HepG2 (cell line): ENCODE results near the gene TRMT112. TPM values are rescaled to one million over a fixed set of nuclear protein-coding genes. Genes with fewer than 3 reads are reported as not detected.

Source experiments
- ARNT2 ChIP-seq: sonication (generic); formaldehyde crosslinking; IDR thresholded peaks from 2 replicates; pipeline ENCODE4 v1.8.0; 2022; ENCODE audit warnings: mild to moderate bottlenecking, low read depth, missing genetic modification reagents, moderate library complexity
- CEBPG ChIP-seq: IDR thresholded peaks from 2 replicates; pipeline ENCODE4 v1.6.1; 2016
- CENPT ChIP-seq: sonication (generic); formaldehyde crosslinking; IDR thresholded peaks from 2 replicates; pipeline ENCODE4 v1.8.0; 2022; ENCODE audit warnings: low read depth, mild to moderate bottlenecking, moderate library complexity, missing genetic modification reagents
- EEA1 ChIP-seq: sonication (generic); formaldehyde crosslinking; IDR thresholded peaks from 2 replicates; pipeline ENCODE4 v1.5.1; 2020; ENCODE audit warnings: mild to moderate bottlenecking, missing genetic modification reagents, borderline replicate concordance
- ETV5 ChIP-seq: IDR thresholded peaks from 2 replicates; pipeline ENCODE4 v1.6.1; 2018; ENCODE audit warnings: missing biosample characterization, missing genetic modification reagents, inconsistent platforms, borderline replicate concordance
- GATA4 ChIP-seq: sonication (generic); IDR thresholded peaks from 2 replicates; pipeline ENCODE4 v1.6.1; 2016; ENCODE audit warnings: antibody characterized with exemption, low read depth, borderline replicate concordance
- HMGA1 ChIP-seq: sonication (generic); formaldehyde crosslinking; conservative IDR thresholded peaks from 2 replicates; pipeline ENCODE4 v1.4.0; 2020; ENCODE audit warnings: missing genetic modification reagents
- HNRNPK ChIP-seq: fragments of 200-400 bp; formaldehyde crosslinking; IDR thresholded peaks from 2 replicates; pipeline ENCODE4 v1.6.1; 2018; ENCODE audit warnings: low read length, low read depth, moderate library complexity, mild to moderate bottlenecking; ENCODE audit not compliant: poor library complexity, severe bottlenecking
- ISL2 ChIP-seq: sonication (generic); formaldehyde crosslinking; IDR thresholded peaks from 2 replicates; pipeline ENCODE4 v1.5.0; 2020; ENCODE audit warnings: missing genetic modification reagents
- JARID2 ChIP-seq: sonication (generic); formaldehyde crosslinking; IDR thresholded peaks from 2 replicates; pipeline ENCODE4 v1.8.1; 2023; ENCODE audit warnings: missing genetic modification reagents, inconsistent platforms; ENCODE audit not compliant: insufficient replicate concordance
- MYC ChIP-seq: sonication (generic); formaldehyde crosslinking; IDR thresholded peaks from 2 replicates; pipeline ENCODE4 v1.9.0; 2021; ENCODE audit warnings: missing genetic modification reagents, borderline replicate concordance
- PHF8 ChIP-seq: sonication (generic); formaldehyde crosslinking; IDR thresholded peaks from 2 replicates; pipeline ENCODE4 v1.5.0; 2020; ENCODE audit warnings: missing genetic modification reagents
- POLR2AphosphoS5 ChIP-seq: IDR thresholded peaks from 2 replicates; pipeline ENCODE4 v1.6.1; 2012; ENCODE audit warnings: low read depth, low read length
- RAD21 ChIP-seq: fragments of 450-650 bp; formaldehyde crosslinking; IDR thresholded peaks from 2 replicates; pipeline ENCODE4 v1.5.0; 2020; ENCODE audit warnings: mild to moderate bottlenecking
- SIN3A ChIP-seq: IDR thresholded peaks from 2 replicates; pipeline ENCODE4 v1.6.1; 2011; ENCODE audit warnings: low read depth, mild to moderate bottlenecking, control low read depth, low read length, borderline replicate concordance
- SP5 ChIP-seq: IDR thresholded peaks from 2 replicates; pipeline ENCODE4 v1.6.1; 2016; ENCODE audit warnings: low read depth, borderline replicate concordance
- TEAD3 ChIP-seq: optimal IDR thresholded peaks from 2 replicates; pipeline ENCODE3; 2016; ENCODE audit warnings: borderline replicate concordance
- XBP1 ChIP-seq: sonication (generic); formaldehyde crosslinking; IDR thresholded peaks from 2 replicates; pipeline ENCODE4 v1.5.0; 2020; ENCODE audit warnings: missing genetic modification reagents
- ZNF33B ChIP-seq: sonication (generic); formaldehyde crosslinking; IDR thresholded peaks from 2 replicates; pipeline ENCODE4 v1.5.1; 2020; ENCODE audit warnings: mild to moderate bottlenecking, missing genetic modification reagents
- ZNF530 ChIP-seq: sonication (generic); formaldehyde crosslinking; IDR thresholded peaks from 2 replicates; pipeline ENCODE4 v1.5.0; 2020; ENCODE audit warnings: low read depth, mild to moderate bottlenecking, missing genetic modification reagents
- ZNF567 ChIP-seq: sonication (generic); formaldehyde crosslinking; IDR thresholded peaks from 2 replicates; pipeline ENCODE4 v1.8.1; 2023; ENCODE audit warnings: mild to moderate bottlenecking, missing genetic modification reagents, borderline replicate concordance
- ZNF598 ChIP-seq: sonication (generic); formaldehyde crosslinking; IDR thresholded peaks from 2 replicates; pipeline ENCODE4 v1.5.1; 2020; ENCODE audit warnings: mild to moderate bottlenecking, missing genetic modification reagents, borderline replicate concordance
- ZNF619 ChIP-seq: sonication (generic); formaldehyde crosslinking; IDR thresholded peaks from 2 replicates; pipeline ENCODE4 v1.4.0; 2020; ENCODE audit warnings: mild to moderate bottlenecking, missing genetic modification reagents
- ZNF709 ChIP-seq: sonication (generic); formaldehyde crosslinking; IDR thresholded peaks from 2 replicates; pipeline ENCODE4 v1.5.0; 2020; ENCODE audit warnings: mild to moderate bottlenecking, missing genetic modification reagents
- ZNF724P ChIP-seq: sonication (generic); formaldehyde crosslinking; IDR thresholded peaks from 2 replicates; pipeline ENCODE4 v1.8.0; 2022; ENCODE audit warnings: missing genetic modification reagents, borderline replicate concordance
- ZNF776 ChIP-seq: sonication (generic); formaldehyde crosslinking; IDR thresholded peaks from 2 replicates; pipeline ENCODE4 v1.4.0; 2020; ENCODE audit warnings: mild to moderate bottlenecking, missing genetic modification reagents
- polyA plus RNA-seq, 8 experiments: library from polyadenylated mRNA; depleted of rRNA in 3 of 8; stranded (reverse) in 7 of 8; unstranded in 1 of 8; fragments of >200 nt; fragmentation: Illumina TruSeq in 4 of 8; extraction: Trizol in 4 of 8; gene quantifications; 2 replicates each; pipeline versions ENCODE4 v1.2.1 to v1.2.3, GENCODE V29; 2011 to 2016; ENCODE audit warnings: low read depth in 4 of 8, missing spikeins in 1 of 8, mixed read lengths in 1 of 8; ENCODE audit not compliant: insufficient read depth in 1 of 8
- total RNA-seq, 5 experiments: library from RNA; depleted of rRNA; stranded (reverse); fragments of >200 nt; fragmentation: Illumina TruSeq; extraction: Trizol; gene quantifications; 2 replicates each; pipeline ENCODE4 v1.2.3, GENCODE V29; 2016; ENCODE audit warnings: low read depth in 1 of 5
- TF ChIP-seq, protein P1 (sequence below): sonication (generic); formaldehyde crosslinking; IDR thresholded peaks from 2 replicates; pipeline ENCODE4 v1.5.0; 2020; ENCODE audit warnings: mild to moderate bottlenecking, missing genetic modification reagents
- TF ChIP-seq, protein P2 (sequence below): sonication (generic); formaldehyde crosslinking; IDR thresholded peaks from 2 replicates; pipeline ENCODE4 v1.5.1; 2020; ENCODE audit warnings: missing genetic modification reagents, mild to moderate bottlenecking, borderline replicate concordance
- TF ChIP-seq, protein P3 (sequence below): sonication (generic); formaldehyde crosslinking; IDR thresholded peaks from 2 replicates; pipeline ENCODE4 v1.4.0; 2020; ENCODE audit warnings: mild to moderate bottlenecking, low read depth, missing genetic modification reagents

Gene TRMT112
- total and polyA plus RNA-seq, 2 of the 13 experiments (the other 11 are each of a cell fraction or from before 2014, with no cell fraction given) = 186 to 409 TPM

DNA sequence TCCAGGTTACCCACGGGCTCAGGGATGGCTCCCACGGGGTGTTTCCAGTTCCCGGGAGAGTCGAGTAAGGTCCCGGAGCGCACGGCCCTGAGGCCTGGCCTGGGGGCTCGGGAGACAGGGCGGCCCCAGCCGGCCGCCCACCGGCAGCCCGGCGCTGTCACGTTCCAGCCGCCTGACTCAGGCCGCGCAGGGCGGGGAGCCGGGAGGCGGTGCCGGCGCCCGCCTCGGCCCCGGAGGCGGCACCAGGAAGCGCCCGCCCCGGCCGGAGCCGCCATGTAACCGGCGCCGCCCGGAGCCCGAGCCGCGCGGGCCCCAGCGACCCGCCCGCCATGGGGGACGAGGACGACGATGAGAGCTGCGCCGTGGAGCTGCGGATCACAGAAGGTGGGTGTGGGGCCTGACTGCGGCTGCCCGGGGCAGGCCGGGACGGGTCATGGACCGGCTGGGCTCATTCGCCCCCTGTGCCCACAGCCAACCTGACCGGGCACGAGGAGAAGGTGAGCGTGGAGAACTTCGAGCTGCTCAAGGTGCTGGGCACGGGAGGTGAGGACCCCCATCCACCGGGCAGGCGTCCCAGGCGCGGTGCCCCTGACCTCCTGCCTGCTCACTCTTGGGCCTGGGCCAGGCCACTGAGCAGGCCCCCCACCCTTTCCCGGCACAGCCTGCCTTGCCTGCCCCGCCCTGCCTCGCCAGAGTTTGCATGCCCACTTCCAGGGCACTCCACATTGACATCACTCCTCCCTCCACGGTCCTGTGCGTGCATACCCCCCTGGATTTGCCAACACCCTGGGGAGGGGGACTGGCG lies 41.8 kb upstream of the TRMT112 start, which contains the start of gene RPS6KA4 (continued):
- TF ChIP-seq JARID2 (CRISPR knock-in tag) (peak; percentile 4), ZNF530 (CRISPR knock-in tag) (0 out of 2 replicates have a peak, but pooled peaks have one; percentile 46), ZNF567 (CRISPR knock-in tag) (0 out of 2 replicates have a peak, but pooled peaks have one; percentile 50), ETV5 (CRISPR knock-in tag) (0 out of 2 replicates have a peak, but pooled peaks have one; percentile 2), RAD21 (CRISPR knock-in tag) (peak; percentile 14; the same call in 1 of the 2 replicates), ARNT2 (CRISPR knock-in tag) (peak; percentile 32; the same call in 1 of the 2 replicates), HMGA1 (CRISPR knock-in tag) (no peak), ZNF776 (CRISPR knock-in tag) (no peak), TEAD3 (no peak), ZNF33B (0 out of 2 replicates have a peak, but pooled peaks have one; percentile 30), ZNF598 (CRISPR knock-in tag) (no peak), HNRNPK (no peak), ZNF619 (CRISPR knock-in tag) (peak; percentile 63; the same call in 1 of the 2 replicates), SP5 (peak; percentile 24; the same call in 1 of the 2 replicates), PHF8 (CRISPR knock-in tag) (peak; percentile 82), ISL2 (CRISPR knock-in tag) (no peak), POLR2AphosphoS5 (0 out of 2 replicates have a peak, but pooled peaks have one; percentile 33), ZNF724P (CRISPR knock-in tag) (peak; percentile 34; the same call in 1 of the 2 replicates), GATA4 (no peak), CENPT (CRISPR knock-in tag) (no peak), MYC (CRISPR knock-in tag) (0 out of 2 replicates have a peak, but pooled peaks have one; percentile 21), CEBPG (CRISPR knock-in tag) (no peak), XBP1 (no peak), ZNF709 (CRISPR knock-in tag) (no peak), EEA1 (CRISPR knock-in tag) (peak; percentile 89; the same call in 1 of the 2 replicates), SIN3A (peak; percentile 60; the same call in 1 of the 2 replicates)
- TF ChIP-seq, protein P1, sequence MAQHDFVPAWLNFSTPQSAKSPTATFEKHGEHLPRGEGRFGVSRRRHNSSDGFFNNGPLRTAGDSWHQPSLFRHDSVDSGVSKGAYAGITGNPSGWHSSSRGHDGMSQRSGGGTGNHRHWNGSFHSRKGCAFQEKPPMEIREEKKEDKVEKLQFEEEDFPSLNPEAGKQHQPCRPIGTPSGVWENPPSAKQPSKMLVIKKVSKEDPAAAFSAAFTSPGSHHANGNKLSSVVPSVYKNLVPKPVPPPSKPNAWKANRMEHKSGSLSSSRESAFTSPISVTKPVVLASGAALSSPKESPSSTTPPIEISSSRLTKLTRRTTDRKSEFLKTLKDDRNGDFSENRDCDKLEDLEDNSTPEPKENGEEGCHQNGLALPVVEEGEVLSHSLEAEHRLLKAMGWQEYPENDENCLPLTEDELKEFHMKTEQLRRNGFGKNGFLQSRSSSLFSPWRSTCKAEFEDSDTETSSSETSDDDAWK (CRISPR knock-in tag) = no peak
- TF ChIP-seq, protein P2, sequence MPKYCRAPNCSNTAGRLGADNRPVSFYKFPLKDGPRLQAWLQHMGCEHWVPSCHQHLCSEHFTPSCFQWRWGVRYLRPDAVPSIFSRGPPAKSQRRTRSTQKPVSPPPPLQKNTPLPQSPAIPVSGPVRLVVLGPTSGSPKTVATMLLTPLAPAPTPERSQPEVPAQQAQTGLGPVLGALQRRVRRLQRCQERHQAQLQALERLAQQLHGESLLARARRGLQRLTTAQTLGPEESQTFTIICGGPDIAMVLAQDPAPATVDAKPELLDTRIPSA = no peak
- TF ChIP-seq, protein P3, sequence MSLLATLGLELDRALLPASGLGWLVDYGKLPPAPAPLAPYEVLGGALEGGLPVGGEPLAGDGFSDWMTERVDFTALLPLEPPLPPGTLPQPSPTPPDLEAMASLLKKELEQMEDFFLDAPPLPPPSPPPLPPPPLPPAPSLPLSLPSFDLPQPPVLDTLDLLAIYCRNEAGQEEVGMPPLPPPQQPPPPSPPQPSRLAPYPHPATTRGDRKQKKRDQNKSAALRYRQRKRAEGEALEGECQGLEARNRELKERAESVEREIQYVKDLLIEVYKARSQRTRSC (CRISPR knock-in tag) = no peak
